Measurements from ENCODE around the gene OR2L8. TPM values are rescaled to one million over a fixed set of nuclear protein-coding genes. Genes with fewer than 3 reads are reported as not detected.

OR2L8 gene
- total and polyA plus RNA-seq, 5 experiments from 2014 or later = 0.43 to 0.49 TPM; not detected in 3

Other genes with a start within 250 kb of the OR2L8 start
- gene OR6F1, start 232.2 kb upstream of the OR2L8 start, total RNA-seq = not detected
- not detected for gene OR6F1, start 232.2 kb upstream of the OR2L8 start, polyA plus RNA-seq
- not detected for gene OR14K1, start 210.2 kb upstream of the OR2L8 start, total RNA-seq
- gene OR14K1, start 210.2 kb upstream of the OR2L8 start, polyA plus RNA-seq = not detected
- not detected for gene OR14A2, start 200.7 kb upstream of the OR2L8 start, total RNA-seq
- not detected for gene OR14A2, start 200.7 kb upstream of the OR2L8 start, polyA plus RNA-seq
- not detected for gene OR1C1, start 188.3 kb upstream of the OR2L8 start, total RNA-seq
- not detected for gene OR1C1, start 188.3 kb upstream of the OR2L8 start, polyA plus RNA-seq
- not detected for gene OR14A16, start 124.7 kb upstream of the OR2L8 start, total RNA-seq
- not detected for gene OR14A16, start 124.7 kb upstream of the OR2L8 start, polyA plus RNA-seq
- not detected for gene OR11L1, start 107.0 kb upstream of the OR2L8 start, total RNA-seq
- not detected for gene OR11L1, start 107.0 kb upstream of the OR2L8 start, polyA plus RNA-seq
- gene TRIM58, start 91.7 kb upstream of the OR2L8 start, total RNA-seq = under 1 TPM; 0.14 to 0.36 TPM
- under 1 TPM in 2 of 3 donors, not detected in 1; 0.12 to 0.16 TPM for gene TRIM58, start 91.7 kb upstream of the OR2L8 start, polyA plus RNA-seq
- not detected for gene OR2W3, start 53.3 kb upstream of the OR2L8 start, total RNA-seq
- gene OR2W3, start 53.3 kb upstream of the OR2L8 start, polyA plus RNA-seq = not detected
- gene OR2T8, start 28.6 kb upstream of the OR2L8 start, total RNA-seq = not detected
- not detected for gene OR2T8, start 28.6 kb upstream of the OR2L8 start, polyA plus RNA-seq
- not detected for gene OR2AJ1, start 24.0 kb upstream of the OR2L8 start, total RNA-seq
- gene OR2AJ1, start 24.0 kb upstream of the OR2L8 start, polyA plus RNA-seq = not detected
- gene OR2AK2, start 16.4 kb downstream of the OR2L8 start, total RNA-seq = not detected
- not detected for gene OR2AK2, start 16.4 kb downstream of the OR2L8 start, polyA plus RNA-seq
- under 1 TPM; 0.19 to 0.23 TPM for gene OR2L5, start 64.8 kb downstream of the OR2L8 start, total RNA-seq
- not detected for gene OR2L5, start 64.8 kb downstream of the OR2L8 start, polyA plus RNA-seq
- gene OR2L2, start 81.2 kb downstream of the OR2L8 start, total RNA-seq = under 1 TPM; 0.30 to 0.42 TPM
- under 1 TPM in 1 of 3 donors, not detected in 2; 0.62 TPM for gene OR2L2, start 81.2 kb downstream of the OR2L8 start, polyA plus RNA-seq
- under 1 TPM in 1 of 2 experiments, not detected in 1; 0.27 TPM for gene OR2L3, start 98.0 kb downstream of the OR2L8 start, total RNA-seq
- not detected for gene OR2L3, start 98.0 kb downstream of the OR2L8 start, polyA plus RNA-seq
- gene OR2L13, start 146.3 kb downstream of the OR2L8 start, total RNA-seq = not detected
- under 1 TPM in 1 of 3 donors, not detected in 2; 0.32 TPM for gene OR2L13, start 146.3 kb downstream of the OR2L8 start, polyA plus RNA-seq
- gene OR2M5, start 196.3 kb downstream of the OR2L8 start, total RNA-seq = not detected
- not detected for gene OR2M5, start 196.3 kb downstream of the OR2L8 start, polyA plus RNA-seq
- gene OR2M2, start 226.0 kb downstream of the OR2L8 start, total RNA-seq = not detected
- not detected for gene OR2M2, start 226.0 kb downstream of the OR2L8 start, polyA plus RNA-seq
- gene OR2M3, start 248.4 kb downstream of the OR2L8 start, total RNA-seq = not detected
- not detected for gene OR2M3, start 248.4 kb downstream of the OR2L8 start, polyA plus RNA-seq